Brain microvascular endothelial cell (primary cell): ENCODE measurements around the gene MED14.

Experiments used
- DNase-seq: peaks from one replicate; pipeline ENCODE4 v3.0.0-alpha.2; 2020
- H3K27ac ChIP-seq: fragments of 250-450 bp; sonication (Bioruptor Pico); 2 replicates; pipeline ENCODE4 v1.5.1; 2020; ENCODE audit warnings: mild to moderate bottlenecking, moderate library complexity
- H3K27me3 ChIP-seq: fragments of 250-450 bp; sonication (Bioruptor Pico); replicated peaks from 2 replicates; pipeline ENCODE4 v1.5.1; 2020; ENCODE audit warnings: mild to moderate bottlenecking
- H3K36me3 ChIP-seq: fragments of 250-450 bp; sonication (Bioruptor Pico); replicated peaks from 2 replicates; pipeline ENCODE4 v1.5.1; 2020; ENCODE audit warnings: mild to moderate bottlenecking
- H3K4me3 ChIP-seq: 2 replicates; pipeline ENCODE4 v1.5.1; 2011; ENCODE audit warnings: low read depth, mild to moderate bottlenecking, control low read depth, low read length, moderate library complexity
- in situ Hi-C: cut with HindIII; loops from 2 replicates; pipeline ENCODE4 v1.10.0; 2017; ENCODE audit warnings: low sequenced_read_pairs, low pct_ligation_motif_present
- TF ChIP-seq, protein P1 (sequence below): IDR thresholded peaks from 2 replicates; pipeline ENCODE4 v1.5.1; 2011; ENCODE audit warnings: low read depth, mild to moderate bottlenecking, moderate library complexity, low read length, control low read depth, inconsistent platforms; ENCODE audit errors: missing control alignments

Gene MED14

GRCh38 chrX:40632199-40632598, 103.1 kb downstream of the MED14 start:
- no peak overlapping the region for H3K4me3 ChIP-seq
- no peak overlapping the region for H3K27ac ChIP-seq
- H3K27me3 ChIP-seq, result no peaks in the 10 kb centered on the region
- DNase-seq, result no peak
- TF ChIP-seq, protein P1, sequence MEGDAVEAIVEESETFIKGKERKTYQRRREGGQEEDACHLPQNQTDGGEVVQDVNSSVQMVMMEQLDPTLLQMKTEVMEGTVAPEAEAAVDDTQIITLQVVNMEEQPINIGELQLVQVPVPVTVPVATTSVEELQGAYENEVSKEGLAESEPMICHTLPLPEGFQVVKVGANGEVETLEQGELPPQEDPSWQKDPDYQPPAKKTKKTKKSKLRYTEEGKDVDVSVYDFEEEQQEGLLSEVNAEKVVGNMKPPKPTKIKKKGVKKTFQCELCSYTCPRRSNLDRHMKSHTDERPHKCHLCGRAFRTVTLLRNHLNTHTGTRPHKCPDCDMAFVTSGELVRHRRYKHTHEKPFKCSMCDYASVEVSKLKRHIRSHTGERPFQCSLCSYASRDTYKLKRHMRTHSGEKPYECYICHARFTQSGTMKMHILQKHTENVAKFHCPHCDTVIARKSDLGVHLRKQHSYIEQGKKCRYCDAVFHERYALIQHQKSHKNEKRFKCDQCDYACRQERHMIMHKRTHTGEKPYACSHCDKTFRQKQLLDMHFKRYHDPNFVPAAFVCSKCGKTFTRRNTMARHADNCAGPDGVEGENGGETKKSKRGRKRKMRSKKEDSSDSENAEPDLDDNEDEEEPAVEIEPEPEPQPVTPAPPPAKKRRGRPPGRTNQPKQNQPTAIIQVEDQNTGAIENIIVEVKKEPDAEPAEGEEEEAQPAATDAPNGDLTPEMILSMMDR, result no peak
- in situ Hi-C loops, result no loop called here
- peaks cover 35% of the 10 kb centered on the region for H3K36me3 ChIP-seq

GRCh38 chrX:40628506-40628905, 106.8 kb downstream of the MED14 start:
- TF ChIP-seq, protein P1, result no peak
- peaks cover 19% of the 10 kb centered on the region for H3K36me3 ChIP-seq
- no peak overlapping the region for H3K4me3 ChIP-seq
- no peak for DNase-seq
- H3K27me3 ChIP-seq, result no peaks in the 10 kb centered on the region
- in situ Hi-C loops, result no loop called here
- H3K27ac ChIP-seq, result no peak overlapping the region

- Histone ChIP-seq H3K4me3 (no peak overlapping the region), H3K27me3 (no peaks in the 10 kb centered on the region), H3K36me3 (peaks cover 6% of the 10 kb centered on the region), H3K27ac (no peak overlapping the region)
- in situ Hi-C loops, result no loop called here
- TF ChIP-seq, protein P1, result no peak
- no peak for DNase-seq
Measured at GRCh38 chrX:40625294-40625693, 110.0 kb downstream of the MED14 start.

- TF ChIP-seq, protein P1, result no peak
- no peak overlapping the region for H3K4me3 ChIP-seq
- in situ Hi-C loops, result no loop called here
- no peak for DNase-seq
- no peak overlapping the region for H3K27ac ChIP-seq
- H3K27me3 ChIP-seq, result no peaks in the 10 kb centered on the region
- H3K36me3 ChIP-seq, result peaks cover 4% of the 10 kb centered on the region
Measured at GRCh38 chrX:40623665-40624064, 111.7 kb downstream of the MED14 start.

GRCh38 chrX:40623139-40623536, 112.2 kb downstream of the MED14 start, which contains the start of gene MPC1L:
Gene MPC1L, plus strand, starts transcription at chrX:40623428. Its CDS starts 138 bp downstream, at chrX:40623566.
- Histone ChIP-seq H3K4me3 (no peak within 1 kb of the TSS), H3K27ac (no peak within 1 kb of the TSS), H3K36me3 (peaks cover 4% of the 10 kb centered on the region), H3K27me3 (no peaks in the 10 kb centered on the region)
- TF ChIP-seq, protein P1, result no peak
- no peak for DNase-seq
- in situ Hi-C loops, result no loop called here

GRCh38 chrX:40622479-40623138, 112.7 kb downstream of the MED14 start:
- in situ Hi-C loops, result no loop called here
- Histone ChIP-seq H3K27ac (no peak overlapping the region), H3K4me3 (no peak overlapping the region), H3K27me3 (no peaks in the 10 kb centered on the region), H3K36me3 (peaks cover 4% of the 10 kb centered on the region)
- no peak for DNase-seq
- TF ChIP-seq, protein P1, result no peak
